Measurements from ENCODE around the gene COQ6.
A peak's percentile ranks its signal among the peaks of the same experiment; 100 is the strongest.

The COQ6 gene

DNA sequence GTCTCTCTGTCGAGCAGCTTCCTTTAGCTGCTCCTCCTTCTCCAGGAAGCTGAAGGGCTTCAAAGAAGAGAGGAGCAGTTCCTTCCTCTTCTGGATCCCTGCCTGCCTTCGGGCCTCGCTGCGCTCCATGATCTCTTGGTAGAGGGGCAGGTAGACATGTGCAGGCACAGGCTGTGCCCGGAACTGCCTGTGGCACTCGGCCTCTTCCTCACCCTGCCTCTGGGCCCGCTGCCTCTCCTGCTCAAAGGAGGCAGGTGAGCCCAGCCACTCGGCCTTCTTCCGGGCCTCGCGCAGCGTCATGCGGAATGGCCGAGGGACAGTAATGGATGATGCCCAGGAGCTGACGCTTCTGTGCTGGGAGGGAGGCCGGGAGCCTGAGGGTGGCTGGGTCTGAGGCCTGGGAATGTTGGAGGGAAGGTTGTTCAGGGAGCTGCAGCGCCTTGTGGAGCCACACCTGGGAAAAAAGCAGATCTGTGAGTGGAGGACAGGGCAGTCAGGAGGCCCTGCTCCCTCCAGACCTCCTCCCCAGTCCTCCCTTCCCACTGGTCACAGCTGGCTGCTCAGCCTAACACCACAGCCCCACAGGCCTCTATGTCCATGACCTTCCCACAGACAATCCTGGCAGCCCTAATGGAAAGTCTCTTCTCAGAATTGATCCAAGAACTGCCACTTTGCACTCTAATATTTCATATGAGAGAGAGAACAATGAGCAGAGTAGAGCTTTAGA, 5.5 kb upstream of the COQ6 start:
- Histone ChIP-seq H3K27ac (no peak overlapping the region), H3K4me3 (ENCODE audit: low read depth, low read length) (no peak overlapping the region)
- no peak for DNase-seq

DNA sequence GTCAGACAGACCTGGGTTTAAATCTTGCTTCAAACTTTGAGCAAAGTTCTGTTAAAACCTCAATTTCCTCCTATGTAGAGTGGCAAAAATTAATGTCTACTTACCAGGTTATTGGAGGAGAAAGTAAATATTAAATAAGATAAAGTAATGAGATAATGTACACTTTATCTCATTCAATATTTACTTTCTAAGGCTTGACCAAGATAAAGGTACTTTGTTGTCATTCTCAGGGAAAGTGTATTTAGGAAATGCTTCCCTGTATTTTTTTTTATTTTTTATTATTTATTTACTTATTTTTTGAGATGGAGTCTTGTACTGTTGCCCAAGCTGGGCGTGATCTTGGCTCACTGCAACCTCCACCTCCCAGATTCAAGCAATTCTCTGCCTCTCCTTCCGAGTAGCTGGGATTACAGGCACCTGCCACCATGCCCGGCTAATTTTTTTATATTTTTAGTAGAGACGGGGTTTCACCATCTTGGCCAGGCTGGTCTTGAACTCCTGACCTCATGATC, 4.9 kb upstream of the COQ6 start:
- no peak overlapping the region for H3K4me3 ChIP-seq (ENCODE audit: low read depth, low read length)
- no peaks in the 10 kb centered on the region for H3K27me3 ChIP-seq (ENCODE audit: insufficient read depth, low read depth, severe bottlenecking)
- no peak for DNase-seq
- H3K9me3 ChIP-seq (ENCODE audit: severe bottlenecking): no peaks in the 10 kb centered on the region
- H3K36me3 ChIP-seq: peaks cover under 1% of the 10 kb centered on the region; the same call in 1 of the 2 replicates
- H3K27ac ChIP-seq: no peak overlapping the region
- TF ChIP-seq, protein P1, sequence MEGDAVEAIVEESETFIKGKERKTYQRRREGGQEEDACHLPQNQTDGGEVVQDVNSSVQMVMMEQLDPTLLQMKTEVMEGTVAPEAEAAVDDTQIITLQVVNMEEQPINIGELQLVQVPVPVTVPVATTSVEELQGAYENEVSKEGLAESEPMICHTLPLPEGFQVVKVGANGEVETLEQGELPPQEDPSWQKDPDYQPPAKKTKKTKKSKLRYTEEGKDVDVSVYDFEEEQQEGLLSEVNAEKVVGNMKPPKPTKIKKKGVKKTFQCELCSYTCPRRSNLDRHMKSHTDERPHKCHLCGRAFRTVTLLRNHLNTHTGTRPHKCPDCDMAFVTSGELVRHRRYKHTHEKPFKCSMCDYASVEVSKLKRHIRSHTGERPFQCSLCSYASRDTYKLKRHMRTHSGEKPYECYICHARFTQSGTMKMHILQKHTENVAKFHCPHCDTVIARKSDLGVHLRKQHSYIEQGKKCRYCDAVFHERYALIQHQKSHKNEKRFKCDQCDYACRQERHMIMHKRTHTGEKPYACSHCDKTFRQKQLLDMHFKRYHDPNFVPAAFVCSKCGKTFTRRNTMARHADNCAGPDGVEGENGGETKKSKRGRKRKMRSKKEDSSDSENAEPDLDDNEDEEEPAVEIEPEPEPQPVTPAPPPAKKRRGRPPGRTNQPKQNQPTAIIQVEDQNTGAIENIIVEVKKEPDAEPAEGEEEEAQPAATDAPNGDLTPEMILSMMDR (IDR thresholded peaks at IDR 0.05; ENCODE audit: low read depth, low read length): no peak

More for the DNA sequence above, 5.5 kb upstream of the COQ6 start:
- TF ChIP-seq, protein P1 (IDR thresholded peaks at IDR 0.05; ENCODE audit: low read depth, low read length): no peak
- Histone ChIP-seq H3K27me3 (ENCODE audit: insufficient read depth, low read depth, severe bottlenecking) (no peaks in the 10 kb centered on the region), H3K36me3 (peaks cover 5% of the 10 kb centered on the region; the same call in 1 of the 2 replicates), H3K9me3 (ENCODE audit: severe bottlenecking) (no peaks in the 10 kb centered on the region)

DNA sequence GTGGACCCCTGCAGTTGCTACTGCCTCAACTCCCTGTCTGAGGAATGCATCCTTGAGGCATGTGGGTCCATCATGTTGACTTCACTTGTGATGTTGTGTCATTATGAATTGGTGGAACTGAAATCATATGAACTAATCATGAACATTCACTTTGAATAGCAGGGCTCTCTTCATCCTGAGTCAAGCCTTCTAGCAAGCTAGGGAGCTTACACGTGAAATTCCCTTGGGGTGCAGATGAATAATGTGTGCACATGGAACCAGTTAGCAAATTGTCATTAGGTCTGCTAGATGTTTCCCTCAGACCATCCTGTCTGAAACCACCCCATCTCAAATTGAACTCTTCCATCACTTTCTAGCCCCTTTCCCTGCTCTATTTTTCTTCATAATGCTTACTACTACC, 3.6 kb downstream of the COQ6 start:
- Histone ChIP-seq H3K27me3 (ENCODE audit: insufficient read depth, low read depth, severe bottlenecking) (no peaks in the 10 kb centered on the region), H3K27ac (no peak overlapping the region), H3K4me3 (ENCODE audit: low read depth, low read length) (no peak overlapping the region), H3K36me3 (peaks cover 35% of the 10 kb centered on the region), H3K9me3 (ENCODE audit: severe bottlenecking) (no peaks in the 10 kb centered on the region)
- no peak for DNase-seq
- TF ChIP-seq, protein P1 (IDR thresholded peaks at IDR 0.05; ENCODE audit: low read depth, low read length): no peak

DNA sequence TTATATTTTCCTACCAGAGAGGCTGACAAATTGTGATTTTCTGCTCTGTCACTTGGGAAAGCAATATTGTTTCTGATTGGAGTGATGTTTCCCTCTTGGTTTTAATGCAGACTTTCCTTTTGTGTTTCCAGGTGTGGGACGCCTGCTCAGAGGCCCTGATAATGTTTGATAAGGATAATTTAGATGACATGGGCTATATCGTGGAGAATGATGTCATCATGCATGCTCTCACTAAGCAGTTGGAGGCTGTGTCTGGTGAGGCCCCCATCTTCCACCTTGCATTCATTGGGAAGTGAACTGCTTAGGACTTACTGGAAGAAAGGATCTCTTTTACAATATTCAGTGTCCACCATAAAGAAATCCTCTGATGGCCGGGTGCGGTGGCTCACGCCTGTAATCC, 5.6 kb downstream of the COQ6 start:
- peaks cover 53% of the 10 kb centered on the region for H3K36me3 ChIP-seq
- H3K27ac ChIP-seq: no peak overlapping the region
- TF ChIP-seq, protein P1 (IDR thresholded peaks at IDR 0.05; ENCODE audit: low read depth, low read length): no peak
- H3K9me3 ChIP-seq (ENCODE audit: severe bottlenecking): no peaks in the 10 kb centered on the region
- H3K4me3 ChIP-seq (ENCODE audit: low read depth, low read length): no peak overlapping the region
- no peaks in the 10 kb centered on the region for H3K27me3 ChIP-seq (ENCODE audit: insufficient read depth, low read depth, severe bottlenecking)
- no peak for DNase-seq

GRCh38 chr14:73958591-73958990, 8.5 kb downstream of the COQ6 start:
- H3K27ac ChIP-seq: peak overlapping the region; percentile 38
- H3K4me3 ChIP-seq (ENCODE audit: low read depth, low read length): no peak overlapping the region
- no peaks in the 10 kb centered on the region for H3K27me3 ChIP-seq (ENCODE audit: insufficient read depth, low read depth, severe bottlenecking)
- TF ChIP-seq, protein P1 (IDR thresholded peaks at IDR 0.05; ENCODE audit: low read depth, low read length): 0 out of 2 replicates have a peak, but pooled peaks have one; percentile 21
- H3K9me3 ChIP-seq (ENCODE audit: severe bottlenecking): no peaks in the 10 kb centered on the region
- H3K36me3 ChIP-seq: peaks cover 74% of the 10 kb centered on the region
- peak; percentile 32 for DNase-seq
